OCI-LY7 (cell line): ENCODE data around the gene RTKN. TPM values are rescaled to one million over a fixed set of nuclear protein-coding genes. Genes with fewer than 3 reads are reported as not detected.
A peak's percentile ranks its signal among the peaks of the same experiment; 100 is the strongest.

ENCODE experiments used
- BruUV-seq: library from RNA; stranded (reverse); fragments of 400-500 nt; replicated peaks from 2 replicates; lab custom pipeline; 2021; lab: Mats Ljungman, UMichigan
- CTCF ChIA-PET: fragments of 300-600 bp; sonication (Branson Sonifier 250); formaldehyde crosslinking; loops from one replicate; lab custom pipeline; 2022; ENCODE audit warnings: antibody characterized with exemption; ENCODE audit not compliant: unreplicated experiment; lab: Charles Lee
- POLR2A ChIA-PET: fragments of 300-600 bp; sonication (Branson Sonifier 250); formaldehyde crosslinking; loops from one replicate; lab custom pipeline; 2022; ENCODE audit warnings: antibody characterized with exemption; lab: Charles Lee
- DNase-seq: peaks from one replicate; pipeline ENCODE4 v3.0.0-alpha.2; 2015; ENCODE audit warnings: low spot score
- H2AFZ ChIP-seq: fragments of 200-600 bp; sonication (generic), shearing (Covaris generic); 2 replicates; pipeline ENCODE4 v1.6.1; 2014; ENCODE audit warnings: mild to moderate bottlenecking, antibody characterized with exemption, low read length, moderate library complexity
- H3K27ac ChIP-seq: fragments of 200-600 bp; sonication (generic); 2 replicates; pipeline ENCODE4 v1.5.1; 2014; ENCODE audit warnings: mixed run types, low read depth, mild to moderate bottlenecking, moderate library complexity, low read length, inconsistent platforms; ENCODE audit not compliant: poor library complexity, severe bottlenecking
- H3K36me3 ChIP-seq: fragments of 200-600 bp; sonication (generic); 2 replicates; pipeline ENCODE4 v1.6.1; 2014; ENCODE audit warnings: mild to moderate bottlenecking, antibody characterized with exemption, low read length, moderate library complexity, mixed read lengths; ENCODE audit not compliant: insufficient read depth
- H3K4me1 ChIP-seq: fragments of 200-600 bp; sonication (generic); 2 replicates; pipeline ENCODE4 v1.5.1; 2014; ENCODE audit warnings: mild to moderate bottlenecking, low read length; ENCODE audit not compliant: insufficient read depth, poor library complexity, severe bottlenecking
- H3K4me2 ChIP-seq: fragments of 200-600 bp; sonication (generic); 2 replicates; pipeline ENCODE4 v1.6.1; 2014; ENCODE audit warnings: mild to moderate bottlenecking, low read length
- H3K4me3 ChIP-seq: fragments of 200-600 bp; sonication (generic); 2 replicates; pipeline ENCODE4 v1.5.1; 2014; ENCODE audit warnings: mild to moderate bottlenecking, low read depth, low read length; ENCODE audit not compliant: poor library complexity, severe bottlenecking
- H3K79me2 ChIP-seq: fragments of 200-600 bp; sonication (generic); 2 replicates; pipeline ENCODE4 v1.6.1; 2016; ENCODE audit warnings: low read depth, mild to moderate bottlenecking, low read length, moderate library complexity, mixed read lengths; ENCODE audit not compliant: insufficient read depth
- H3K9me2 ChIP-seq: fragments of 200-600 bp; sonication (generic); 2 replicates; pipeline ENCODE4 v1.6.1; 2016; ENCODE audit warnings: mild to moderate bottlenecking, low read length, mixed read lengths; ENCODE audit not compliant: insufficient read depth
- H3K9me3 ChIP-seq: fragments of 200-600 bp; sonication (generic); 2 replicates; pipeline ENCODE4 v1.6.1; 2014; ENCODE audit warnings: mild to moderate bottlenecking, mixed run types, low read length, mixed read lengths
- H4K20me1 ChIP-seq: fragments of 200-600 bp; sonication (generic); 2 replicates; pipeline ENCODE4 v1.6.1; 2014; ENCODE audit warnings: mild to moderate bottlenecking, antibody characterized with exemption, low read length, moderate library complexity, mixed read lengths; ENCODE audit not compliant: insufficient read depth
- CTCF ChIP-seq: fragments of 200-600 bp; sonication (generic); conservative IDR thresholded peaks from 2 replicates; pipeline ENCODE4 v1.5.1; 2014; ENCODE audit warnings: mild to moderate bottlenecking, antibody characterized with exemption, low read length, moderate library complexity, mixed read lengths
- EZH2phosphoT487 ChIP-seq: fragments of 200-600 bp; sonication (generic); IDR thresholded peaks from 2 replicates; pipeline ENCODE4 v1.6.1; 2018; ENCODE audit warnings: low read depth, borderline replicate concordance, mild to moderate bottlenecking, mixed run types, antibody characterized with exemption, low read length, moderate library complexity, mixed read lengths
- intact Hi-C: fragments of 100-400 bp; cut with micrococcal nuclease; formaldehyde crosslinking; loops from one replicate; pipeline ENCODE4 v1.10.0; 2022; ENCODE audit not compliant: unreplicated experiment
- total RNA-seq, 2 experiments: library from RNA; depleted of rRNA in 1 of 2; stranded (reverse); fragments of >200 nt in 1 of 2; shearing (Covaris generic) in 1 of 2; gene quantifications; 2 replicates each; pipeline ENCODE4 v1.2.3, GENCODE V29; 2014 to 2022

The RTKN gene
- total RNA-seq, 2 experiments from 2014 or later = 2.3 to 7.7 TPM

GRCh38 chr2:74440378-74441169, 1.2 kb downstream of the RTKN start:
- peak; percentile 58 for DNase-seq

GRCh38 chr2:74439803-74440377, 1.8 kb downstream of the RTKN start:
- POLR2A ChIA-PET = interaction anchor here (0.9 to 2.3 kb wide), 3 partner anchors 8 to 16 kb away, joined by 4 to 17 read pairs (median 13); partner anchors contain the start of gene INO80B
- no peak overlapping the region for H3K27ac ChIP-seq
- peak overlapping the region; percentile 33 for H3K4me3 ChIP-seq
- no peaks in the 10 kb centered on the region for H3K9me2 ChIP-seq
- intact Hi-C loops = no loop called here
- CTCF ChIA-PET = no interaction called here
- BruUV-seq = no TSS peak
- H3K9me3 ChIP-seq = no peaks in the 10 kb centered on the region
- peaks cover 34% of the 10 kb centered on the region for H3K4me1 ChIP-seq
- no peak for DNase-seq
- no peaks in the 10 kb centered on the region for H3K36me3 ChIP-seq
- H2AFZ ChIP-seq = peak overlapping the region; percentile 59; the same call in 1 of the 2 replicates
- peak overlapping the region; percentile 50 for H3K4me2 ChIP-seq
- H3K79me2 ChIP-seq = no peaks in the 10 kb centered on the region
- no peaks in the 10 kb centered on the region for H4K20me1 ChIP-seq
- no peak for TF ChIP-seq EZH2phosphoT487

More at GRCh38 chr2:74440378-74441169, 1.2 kb downstream of the RTKN start:
- Histone ChIP-seq H3K9me2 (no peaks in the 10 kb centered on the region), H4K20me1 (no peaks in the 10 kb centered on the region), H3K9me3 (no peaks in the 10 kb centered on the region), H3K4me3 (peak overlapping the region; percentile 33), H3K4me1 (peaks cover 34% of the 10 kb centered on the region), H3K4me2 (peak overlapping the region; percentile 50), H3K27ac (no peak overlapping the region), H2AFZ (peak overlapping the region; percentile 59; the same call in 1 of the 2 replicates), H3K36me3 (no peaks in the 10 kb centered on the region), H3K79me2 (no peaks in the 10 kb centered on the region)
- intact Hi-C loops = no loop called here
- CTCF ChIA-PET = interaction anchor here (0.5 kb wide), 1 partner anchor 18 kb away, joined by 3 read pairs; the partner anchor contains the start of gene WBP1
- no TSS peak for BruUV-seq
- POLR2A ChIA-PET = interaction anchor here (0.9 to 2.3 kb wide), 3 partner anchors 9 to 16 kb away, joined by 4 to 17 read pairs (median 13); partner anchors contain the start of gene INO80B
- TF ChIP-seq CTCF (no peak), EZH2phosphoT487 (no peak)

GRCh38 chr2:74439373-74439772, 2.4 kb downstream of the RTKN start:
- DNase-seq = no peak
- POLR2A ChIA-PET = interaction anchor here (2.0 to 2.3 kb wide), 2 partner anchors 13 to 17 kb away, joined by 13 to 17 read pairs; partner anchors contain the start of gene INO80B
- Histone ChIP-seq H3K79me2 (no peaks in the 10 kb centered on the region), H3K9me2 (no peaks in the 10 kb centered on the region), H4K20me1 (no peaks in the 10 kb centered on the region), H3K4me3 (no peak overlapping the region), H3K27ac (no peak overlapping the region), H3K9me3 (no peaks in the 10 kb centered on the region), H3K4me1 (peaks cover 31% of the 10 kb centered on the region), H3K36me3 (no peaks in the 10 kb centered on the region), H3K4me2 (no peak overlapping the region), H2AFZ (no peak overlapping the region)
- CTCF ChIA-PET = no interaction called here
- no TSS peak for BruUV-seq
- TF ChIP-seq CTCF (no peak), EZH2phosphoT487 (no peak)
- intact Hi-C loops = no loop called here
